GM12878 (cell line): ENCODE measurements around the gene SLC2A8. TPM values are rescaled to one million over a fixed set of nuclear protein-coding genes. Genes with fewer than 3 reads are reported as not detected.

Source experiments
- ATAC-seq: fragments of 200-7000 bp; cut with Tn5 transposase; 3 replicates; pipeline ENCODE4 v1.9.1; 2020; ENCODE audit warnings: mild to moderate bottlenecking, moderate library complexity
- BruUV-seq: library from RNA; stranded (reverse); fragments of 400-500 nt; replicated peaks from 2 replicates; lab custom pipeline; 2021; lab: Mats Ljungman, UMichigan
- CTCF ChIA-PET: fragments of 300-600 bp; sonication (Branson Sonifier 250); formaldehyde crosslinking; extraction: SDS; loops from one replicate; lab custom pipeline; 2021; ENCODE audit warnings: inconsistent platforms; lab: Yijun Ruan, JAX
- POLR2A ChIA-PET: fragments of 350-600 bp; formaldehyde crosslinking; extraction: SDS; loops from one replicate; lab custom pipeline; 2021; ENCODE audit warnings: inconsistent platforms; lab: Charles Lee
- RAD21 ChIA-PET: fragments of 300-600 bp; sonication (Branson Sonifier 250); formaldehyde crosslinking; loops from one replicate; lab custom pipeline; 2023; ENCODE audit warnings: antibody characterized with exemption; ENCODE audit not compliant: unreplicated experiment; lab: Charles Lee
- SMC1A ChIA-PET: fragments of 300-600 bp; sonication (Branson Sonifier 250); formaldehyde crosslinking; loops from one replicate; lab custom pipeline; 2023; ENCODE audit not compliant: unreplicated experiment, uncharacterized antibody; lab: Charles Lee
- DNase-seq: peaks from one replicate; pipeline ENCODE4 v3.0.0-alpha.2; 2011; ENCODE audit warnings: low read depth, low spot score
- FAIRE-seq: peaks from 3 replicates; lab custom pipeline; 2011; peaks lifted over from hg19 to GRCh38; lab: Jason Lieb, UNC
- H2AFZ ChIP-seq: 2 replicates; pipeline ENCODE4 v1.6.0; 2011; ENCODE audit warnings: low read depth, low read length, control low read depth; ENCODE audit not compliant: control insufficient read depth
- H3K27ac ChIP-seq: 2 replicates; pipeline ENCODE4 v1.5.1; 2011; ENCODE audit warnings: control low read depth; ENCODE audit not compliant: control insufficient read depth, insufficient read depth
- H3K27me3 ChIP-seq, 2 experiments: replicated peaks in 1 of 2; 2 replicates each; pipeline versions ENCODE4 v1.6.0 to v1.6.1; 2011; ENCODE audit warnings: low read length in 1 of 2; ENCODE audit not compliant: control insufficient read depth in 2 of 2, insufficient read depth in 2 of 2
- H3K36me3 ChIP-seq, 2 experiments: 2 replicates each; pipeline ENCODE4 v1.5.1; 2011; ENCODE audit warnings: low read length in 1 of 2; ENCODE audit not compliant: control insufficient read depth in 2 of 2, insufficient read depth in 2 of 2
- H3K4me1 ChIP-seq: 2 replicates; pipeline ENCODE4 v1.6.1; 2011; ENCODE audit warnings: mild to moderate bottlenecking, low read length, moderate library complexity, mixed read lengths; ENCODE audit not compliant: control insufficient read depth, insufficient read depth
- H3K4me2 ChIP-seq: 2 replicates; pipeline ENCODE4 v1.6.0; 2011; ENCODE audit warnings: control low read depth; ENCODE audit not compliant: control insufficient read depth, insufficient read depth
- H3K4me3 ChIP-seq: fragments of 200-600 bp; sonication (generic); 2 replicates; pipeline ENCODE4 v1.5.1; 2016
- H3K79me2 ChIP-seq: 2 replicates; pipeline ENCODE4 v1.6.0; 2011; ENCODE audit warnings: low read length; ENCODE audit not compliant: control insufficient read depth, insufficient read depth
- H3K9ac ChIP-seq: 2 replicates; pipeline ENCODE4 v1.8.0; 2011; ENCODE audit warnings: low read length, control low read depth, mixed read lengths; ENCODE audit not compliant: control insufficient read depth, insufficient read depth
- H3K9me3 ChIP-seq: replicated peaks from 3 replicates; pipeline ENCODE4 v1.5.1; 2011; ENCODE audit warnings: mild to moderate bottlenecking, low read length; ENCODE audit not compliant: control insufficient read depth, insufficient read depth
- H4K20me1 ChIP-seq: 2 replicates; pipeline ENCODE4 v1.6.0; 2011; ENCODE audit not compliant: control insufficient read depth, insufficient read depth
- BCL11A ChIP-seq: IDR thresholded peaks from 2 replicates; pipeline ENCODE4 v1.6.1; 2011; ENCODE audit warnings: low read depth, low read length
- CBFB ChIP-seq: IDR thresholded peaks from 2 replicates; pipeline ENCODE4 v1.6.1; 2016; ENCODE audit warnings: antibody characterized with exemption, low read depth
- IRF4 ChIP-seq: IDR thresholded peaks from 2 replicates; pipeline ENCODE4 v1.6.1; 2011; ENCODE audit warnings: low read depth, low read length
- KLF5 ChIP-seq: fragments of 450-650 bp; IDR thresholded peaks from 2 replicates; pipeline ENCODE4 v1.6.1; 2014; ENCODE audit warnings: mild to moderate bottlenecking; ENCODE audit not compliant: partially characterized antibody
- NFIC ChIP-seq: IDR thresholded peaks from 2 replicates; pipeline ENCODE4 v1.6.1; 2012; ENCODE audit warnings: low read depth, mild to moderate bottlenecking, inconsistent platforms, low read length, moderate library complexity
- NFXL1 ChIP-seq: fragments of 450-650 bp; IDR thresholded peaks from 2 replicates; pipeline ENCODE4 v1.6.1; 2017; ENCODE audit warnings: antibody characterized with exemption, mild to moderate bottlenecking, borderline replicate concordance
- NR2C2 ChIP-seq: IDR thresholded peaks from 2 replicates; pipeline ENCODE4 v1.6.1; 2011; ENCODE audit warnings: borderline replicate concordance, low read depth; ENCODE audit not compliant: control insufficient read depth, insufficient read length
- RELA ChIP-seq: fragments of 450-650 bp; IDR thresholded peaks from 2 replicates; pipeline ENCODE4 v1.8.0; 2014; ENCODE audit warnings: borderline replicate concordance; ENCODE audit not compliant: partially characterized antibody
- SMAD1 ChIP-seq: fragments of 450-650 bp; IDR thresholded peaks from 2 replicates; pipeline ENCODE4 v1.6.1; 2018; ENCODE audit warnings: mild to moderate bottlenecking, low read depth; ENCODE audit not compliant: partially characterized antibody
- SPI1 ChIP-seq: IDR thresholded peaks from 2 replicates; pipeline ENCODE4 v1.6.1; 2011; ENCODE audit warnings: low read depth, mild to moderate bottlenecking, low read length, moderate library complexity, borderline replicate concordance; ENCODE audit not compliant: insufficient read depth
- SUZ12 ChIP-seq: fragments of 200-600 bp; sonication (generic); IDR thresholded peaks from one replicate; pipeline ENCODE4 v1.6.1; 2018; ENCODE audit warnings: antibody characterized with exemption, mild to moderate bottlenecking; ENCODE audit not compliant: unreplicated experiment
- TCF12 ChIP-seq: IDR thresholded peaks from 2 replicates; pipeline ENCODE4 v1.6.1; 2011; ENCODE audit warnings: low read depth, mild to moderate bottlenecking, low read length
- TCF3 ChIP-seq: IDR thresholded peaks from 2 replicates; pipeline ENCODE4 v1.6.1; 2012; ENCODE audit warnings: low read depth, mild to moderate bottlenecking, low read length, borderline replicate concordance; ENCODE audit not compliant: insufficient read depth
- USF1 ChIP-seq: IDR thresholded peaks from 2 replicates; pipeline ENCODE4 v1.6.1; 2011; ENCODE audit warnings: borderline replicate concordance, low read depth, mild to moderate bottlenecking, moderate library complexity, mixed read lengths, low read length; ENCODE audit not compliant: insufficient read depth; ENCODE audit errors: extremely low read length
- YY1 ChIP-seq: IDR thresholded peaks from 2 replicates; pipeline ENCODE4 v1.6.1; 2011; ENCODE audit warnings: low read depth, mild to moderate bottlenecking, low read length
- ZNF384 ChIP-seq: IDR thresholded peaks from 2 replicates; pipeline ENCODE4 v1.6.1; 2012; ENCODE audit warnings: low read depth, mild to moderate bottlenecking, low read length, improper control_type of control experiment, borderline replicate concordance
- WGBS: methylation state at CpG from one replicate; pipeline ENCODE4 v1.1.6; 2016; ENCODE audit warnings: low lambda C conversion rate; ENCODE audit not compliant: insufficient replicate concordance, insufficient coverage; ENCODE audit errors: missing lambda C conversion rate; 5-methylcytosine and 5-hydroxymethylcytosine counted together
- in situ Hi-C: fragments of 300-500 bp; cut with MboI; formaldehyde crosslinking; loops from 9 replicates; pipeline ENCODE4 v1.14.3; 2018; ENCODE audit warnings: mixed read lengths
- intact Hi-C: fragments of 100-400 bp; cut with micrococcal nuclease; formaldehyde crosslinking; loops from one replicate; pipeline ENCODE4 v1.14.2; 2022; ENCODE audit not compliant: unreplicated experiment
- polyA plus RNA-seq, 11 experiments: library from polyadenylated mRNA; depleted of rRNA in 4 of 11; unstranded in 6 of 11; stranded (reverse) in 5 of 11; fragments of >200 nt; fragmentation: Nextera tagmentation in 4 of 11; fragmentation: Illumina TruSeq in 1 of 11; extraction: Ambion mirVana in 4 of 11; extraction: Trizol in 1 of 11; gene quantifications; 1 replicate in 1 of 11; 2 replicates in 10 of 11; pipeline versions ENCODE4 v1.2.1 to v1.2.3, GENCODE V29; 2011 to 2016; ENCODE audit warnings: inconsistent platforms in 2 of 11, missing spikeins in 2 of 11, low read depth in 1 of 11
- total RNA-seq, 4 experiments: library from RNA; depleted of rRNA in 3 of 4; stranded (reverse); fragments of >200 nt in 3 of 4; fragmentation: Illumina TruSeq in 1 of 4; extraction: Trizol in 1 of 4; gene quantifications; 2 replicates each; pipeline versions ENCODE4 v1.2.1 to v1.2.3, GENCODE V29; 2013 to 2021
- TF ChIP-seq, protein P1 (sequence below): fragments of 450-650 bp; IDR thresholded peaks from 2 replicates; pipeline ENCODE4 v1.6.1; 2017; ENCODE audit warnings: mild to moderate bottlenecking, moderate library complexity

Gene SLC2A8
- total and polyA plus RNA-seq, 10 of the 15 experiments (the other 5 are each of a cell fraction or from before 2014, with no cell fraction given) = 0.31 to 22.7 (median 10.0) TPM

DNA sequence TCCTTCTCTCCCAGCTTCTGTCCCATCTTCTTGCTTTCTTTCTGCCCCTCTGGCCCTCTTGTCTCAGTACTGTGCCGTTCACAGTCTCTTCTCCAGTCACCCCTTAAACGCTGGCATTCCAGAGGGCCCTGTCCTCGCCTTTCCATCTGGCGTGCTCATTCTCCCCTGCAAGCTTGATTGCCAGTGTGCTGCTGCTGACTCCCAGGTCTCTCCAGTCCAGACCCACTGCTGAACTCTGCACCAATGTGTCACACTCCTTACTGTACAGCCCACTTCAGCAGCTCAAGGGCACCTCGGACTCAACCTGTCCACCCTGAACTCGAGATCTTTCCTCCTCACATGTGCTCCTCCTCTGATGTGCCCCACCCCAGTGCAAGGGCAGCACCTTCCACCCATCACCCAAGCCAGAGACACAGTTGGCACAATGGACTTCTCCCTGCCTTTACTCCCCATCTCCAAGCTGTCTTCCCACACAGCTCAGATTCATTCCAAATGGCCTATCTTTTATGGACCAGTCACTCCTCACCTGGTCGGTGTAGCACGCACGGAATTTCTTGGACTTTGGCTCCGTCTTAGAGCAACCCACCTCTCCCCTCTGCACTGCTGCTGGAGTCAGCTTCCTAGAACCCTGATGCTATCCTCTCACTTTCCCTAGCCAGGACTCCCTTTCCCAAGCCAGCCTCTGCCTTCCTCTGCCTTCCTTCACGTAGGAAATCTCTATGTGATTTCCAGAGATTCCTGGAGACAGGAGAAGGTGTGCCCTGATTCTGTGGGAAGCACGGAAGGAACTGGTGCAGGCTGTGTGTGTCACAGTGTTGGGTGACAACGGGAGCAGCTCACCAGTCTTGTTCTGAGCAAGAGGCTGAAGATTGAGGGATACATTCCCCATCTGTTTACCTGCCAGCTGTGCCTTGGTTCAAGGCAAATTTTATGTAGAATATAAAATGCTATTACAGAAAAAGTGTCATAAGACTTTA lies 26.0 kb upstream of the SLC2A8 start (continued):
- TF ChIP-seq, protein P1, sequence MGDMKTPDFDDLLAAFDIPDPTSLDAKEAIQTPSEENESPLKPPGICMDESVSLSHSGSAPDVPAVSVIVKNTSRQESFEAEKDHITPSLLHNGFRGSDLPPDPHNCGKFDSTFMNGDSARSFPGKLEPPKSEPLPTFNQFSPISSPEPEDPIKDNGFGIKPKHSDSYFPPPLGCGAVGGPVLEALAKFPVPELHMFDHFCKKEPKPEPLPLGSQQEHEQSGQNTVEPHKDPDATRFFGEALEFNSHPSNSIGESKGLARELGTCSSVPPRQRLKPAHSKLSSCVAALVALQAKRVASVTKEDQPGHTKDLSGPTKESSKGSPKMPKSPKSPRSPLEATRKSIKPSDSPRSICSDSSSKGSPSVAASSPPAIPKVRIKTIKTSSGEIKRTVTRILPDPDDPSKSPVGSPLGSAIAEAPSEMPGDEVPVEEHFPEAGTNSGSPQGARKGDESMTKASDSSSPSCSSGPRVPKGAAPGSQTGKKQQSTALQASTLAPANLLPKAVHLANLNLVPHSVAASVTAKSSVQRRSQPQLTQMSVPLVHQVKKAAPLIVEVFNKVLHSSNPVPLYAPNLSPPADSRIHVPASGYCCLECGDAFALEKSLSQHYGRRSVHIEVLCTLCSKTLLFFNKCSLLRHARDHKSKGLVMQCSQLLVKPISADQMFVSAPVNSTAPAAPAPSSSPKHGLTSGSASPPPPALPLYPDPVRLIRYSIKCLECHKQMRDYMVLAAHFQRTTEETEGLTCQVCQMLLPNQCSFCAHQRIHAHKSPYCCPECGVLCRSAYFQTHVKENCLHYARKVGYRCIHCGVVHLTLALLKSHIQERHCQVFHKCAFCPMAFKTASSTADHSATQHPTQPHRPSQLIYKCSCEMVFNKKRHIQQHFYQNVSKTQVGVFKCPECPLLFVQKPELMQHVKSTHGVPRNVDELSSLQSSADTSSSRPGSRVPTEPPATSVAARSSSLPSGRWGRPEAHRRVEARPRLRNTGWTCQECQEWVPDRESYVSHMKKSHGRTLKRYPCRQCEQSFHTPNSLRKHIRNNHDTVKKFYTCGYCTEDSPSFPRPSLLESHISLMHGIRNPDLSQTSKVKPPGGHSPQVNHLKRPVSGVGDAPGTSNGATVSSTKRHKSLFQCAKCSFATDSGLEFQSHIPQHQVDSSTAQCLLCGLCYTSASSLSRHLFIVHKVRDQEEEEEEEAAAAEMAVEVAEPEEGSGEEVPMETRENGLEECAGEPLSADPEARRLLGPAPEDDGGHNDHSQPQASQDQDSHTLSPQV = no peak

DNA sequence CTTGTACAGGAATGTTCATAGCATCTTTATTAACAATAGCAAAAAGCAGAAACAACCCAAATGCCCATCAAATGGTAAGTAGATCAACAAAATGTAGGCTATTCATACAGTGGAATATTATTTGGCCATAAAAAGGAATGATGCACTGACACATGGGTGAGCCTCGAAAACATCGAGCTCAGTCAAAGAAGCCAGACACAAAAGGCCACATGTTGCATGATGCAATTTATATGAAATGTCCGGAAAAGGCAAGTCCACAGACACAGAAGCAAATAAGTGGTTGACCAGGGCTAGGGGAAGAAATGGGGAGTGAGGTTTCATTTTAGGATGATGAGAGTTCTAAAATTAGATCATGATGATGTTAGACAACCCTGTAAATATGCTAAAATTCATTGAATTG lies 16.5 kb upstream of the SLC2A8 start:
- ChIA-PET POLR2A (interaction anchor here (1.3 kb wide), 1 partner anchor 16 kb away, joined by 3 read pairs; the partner anchor contains the start of gene SLC2A8), SMC1A (interaction anchor here (1.2 kb wide), 1 partner anchor 12 kb away, joined by 3 read pairs; no protein-coding TSS in a partner anchor), CTCF (interaction anchor here (0.6 kb wide), 1 partner anchor 13 kb away, joined by 3 read pairs; no protein-coding TSS in a partner anchor), RAD21 (no interaction called here)
- no peak overlapping the region for H3K9ac ChIP-seq
- no peaks in the 10 kb centered on the region for H3K36me3 ChIP-seq
- TF ChIP-seq CBFB (no peak), IRF4 (no peak), SPI1 (no peak), SUZ12 (no peak), TCF12 (no peak), NFIC (no peak), TCF3 (no peak), ZNF384 (no peak), USF1 (no peak), KLF5 (no peak), RELA (no peak), SMAD1 (no peak), NR2C2 (no peak), BCL11A (no peak), YY1 (no peak), NFXL1 (no peak)
- no peak overlapping the region for H3K27ac ChIP-seq
- no peaks in the 10 kb centered on the region for H3K4me1 ChIP-seq
- no peak for ATAC-seq
- H2AFZ ChIP-seq = no peak overlapping the region
- no peaks in the 10 kb centered on the region for H3K27me3 ChIP-seq
- H3K79me2 ChIP-seq = no peaks in the 10 kb centered on the region
- in situ Hi-C loops (no loop called here), intact Hi-C loops (no loop called here)
- 96% methylated on average over 3 of the region's 3 CpGs for WGBS
- DNase-seq = no peak
- no peak overlapping the region for H3K4me2 ChIP-seq
- no TSS peak for BruUV-seq
- no peak for FAIRE-seq
- H3K9me3 ChIP-seq = peaks cover 1% of the 10 kb centered on the region; the same call in 2 of the 3 replicates
- no peak overlapping the region for H3K4me3 ChIP-seq
- H4K20me1 ChIP-seq = no peaks in the 10 kb centered on the region
